Superior temporal gyrus (tissue), 1 donor: ENCODE results near the gene FREY1.
"Not testable (repeated sequence)": the region's sequence is repeated elsewhere in the genome, so short reads cannot be mapped to it uniquely, and the experiment has no call there.

Experiments used
- DNase-seq: peaks from one replicate; pipeline ENCODE4 v3.0.0-alpha.2; 2016; ENCODE audit errors: extremely low spot score

The FREY1 gene

GRCh38 chr11:45913942-45914635 lies 7.0 kb upstream of the FREY1 start:
- no peak for DNase-seq

GRCh38 chr11:45913514-45913913 lies 6.4 kb upstream of the FREY1 start:
- DNase-seq: no peak

- no peak for DNase-seq
Measured at GRCh38 chr11:45910623-45911022, 3.6 kb upstream of the FREY1 start.

GRCh38 chr11:45909594-45910475 lies 2.8 kb upstream of the FREY1 start:
- DNase-seq: no peak

GRCh38 chr11:45907911-45908370 lies 870 bp upstream of the FREY1 start:
- no peak for DNase-seq

GRCh38 chr11:45906096-45906682 lies 882 bp downstream of the FREY1 start:
- DNase-seq: no peak

GRCh38 chr11:45905576-45905975 lies 1.5 kb downstream of the FREY1 start:
- not testable (repeated sequence) for DNase-seq

- DNase-seq: no peak
Measured at GRCh38 chr11:45905095-45905494, 2.0 kb downstream of the FREY1 start.

GRCh38 chr11:45904309-45904915 lies 2.7 kb downstream of the FREY1 start:
- no peak for DNase-seq

GRCh38 chr11:45902452-45903380 lies 4.4 kb downstream of the FREY1 start:
- DNase-seq: no peak

GRCh38 chr11:45901626-45902025 lies 5.4 kb downstream of the FREY1 start:
- DNase-seq: peak; percentile 91

GRCh38 chr11:45900916-45901617 lies 6.0 kb downstream of the FREY1 start:
- DNase-seq: peak; percentile 70

GRCh38 chr11:45900175-45900800 lies 6.8 kb downstream of the FREY1 start:
- DNase-seq: not testable (repeated sequence)

- peak; percentile 90 for DNase-seq
Measured at GRCh38 chr11:45899448-45900174, 7.5 kb downstream of the FREY1 start.

GRCh38 chr11:45899086-45899447 lies 8.0 kb downstream of the FREY1 start:
- DNase-seq: no peak

- DNase-seq: no peak
Measured at GRCh38 chr11:45897556-45897955, 9.5 kb downstream of the FREY1 start.

GRCh38 chr11:45896422-45896984 lies 10.6 kb downstream of the FREY1 start:
- peak; percentile 48 for DNase-seq

GRCh38 chr11:45895553-45896259 lies 11.4 kb downstream of the FREY1 start:
- DNase-seq: no peak
